Stimulated activated CD8-positive, alpha-beta memory T cell treated with anti-CD3 and anti-CD28 coated beads, Interleukin-12 subunit alpha, Interleukin-12 subunit beta, amount 100 ng/mL, for 24 hours (primary cell): ENCODE measurements around the gene CLEC1B.
"Not testable (repeated sequence)": the region's sequence is repeated elsewhere in the genome, so short reads cannot be mapped to it uniquely, and the experiment has no call there.

Experiments used
- DNase-seq: peaks from one replicate; pipeline ENCODE4 v3.0.0-alpha.2; 2020; ENCODE audit errors: extremely low read depth

CLEC1B gene

DNA sequence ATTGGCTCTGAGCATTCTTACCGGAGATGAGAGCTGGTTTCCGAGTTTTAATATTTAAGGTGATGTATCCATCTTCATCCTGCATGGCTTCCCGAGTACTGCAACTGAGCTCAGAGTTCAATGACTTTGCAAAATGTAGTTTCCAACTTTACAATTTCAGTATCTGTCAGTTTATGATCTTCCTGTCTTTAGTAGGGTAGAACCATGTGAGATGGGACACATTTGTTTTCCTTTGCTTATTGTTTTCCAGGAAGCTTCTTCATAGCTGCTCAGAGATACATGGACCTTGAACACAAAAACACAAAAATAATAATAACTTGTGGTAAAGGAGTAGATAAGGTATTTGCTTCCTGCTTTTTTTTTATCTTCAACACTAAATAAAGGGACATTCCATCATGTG lies at the start of gene CLEC1B:
Gene CLEC1B, minus strand, starts transcription at position 106 of the 400 bp plus-strand sequence. Its CDS starts 21 bp downstream, at position 85.
- DNase-seq, result no peak

DNA sequence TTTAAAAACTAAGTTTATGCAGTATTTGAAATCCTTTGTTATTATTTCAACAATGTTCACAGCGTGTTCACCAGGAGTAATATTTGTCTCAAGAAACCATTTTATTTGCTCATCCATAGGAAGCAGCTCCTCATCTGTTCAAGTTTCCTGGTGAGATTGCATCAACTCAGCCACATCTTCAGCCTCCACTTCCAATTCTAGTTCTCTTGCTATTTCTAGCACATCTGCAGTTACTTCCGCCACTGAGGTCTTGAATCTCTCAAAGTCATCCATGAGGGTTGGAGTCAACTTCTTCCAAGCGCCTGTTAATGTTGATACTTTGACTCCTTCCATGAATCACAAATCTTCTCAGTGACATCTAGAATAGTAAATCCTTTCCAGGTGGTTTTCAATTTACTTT lies 49.6 kb upstream of the CLEC1B start:
- no peak for DNase-seq

DNA sequence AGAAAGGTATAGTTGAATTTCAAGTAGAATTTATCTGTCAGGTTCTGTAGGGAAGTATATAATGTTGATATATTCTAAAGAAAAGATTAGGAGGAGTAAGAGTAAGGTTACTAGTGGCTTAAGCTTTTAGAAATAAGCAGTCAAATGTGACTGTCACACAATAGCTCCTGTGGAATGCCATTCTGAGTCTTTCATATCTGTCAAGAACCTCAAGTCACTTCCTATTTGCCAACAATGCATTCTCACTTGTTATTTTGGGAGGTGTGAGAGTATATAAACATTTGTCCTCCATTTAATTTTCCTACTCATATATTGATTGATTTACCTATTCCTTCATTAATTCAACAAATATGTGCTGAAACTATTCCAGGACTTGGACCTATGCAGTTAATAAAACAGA lies 43.2 kb upstream of the CLEC1B start:
- DNase-seq, result no peak

DNA sequence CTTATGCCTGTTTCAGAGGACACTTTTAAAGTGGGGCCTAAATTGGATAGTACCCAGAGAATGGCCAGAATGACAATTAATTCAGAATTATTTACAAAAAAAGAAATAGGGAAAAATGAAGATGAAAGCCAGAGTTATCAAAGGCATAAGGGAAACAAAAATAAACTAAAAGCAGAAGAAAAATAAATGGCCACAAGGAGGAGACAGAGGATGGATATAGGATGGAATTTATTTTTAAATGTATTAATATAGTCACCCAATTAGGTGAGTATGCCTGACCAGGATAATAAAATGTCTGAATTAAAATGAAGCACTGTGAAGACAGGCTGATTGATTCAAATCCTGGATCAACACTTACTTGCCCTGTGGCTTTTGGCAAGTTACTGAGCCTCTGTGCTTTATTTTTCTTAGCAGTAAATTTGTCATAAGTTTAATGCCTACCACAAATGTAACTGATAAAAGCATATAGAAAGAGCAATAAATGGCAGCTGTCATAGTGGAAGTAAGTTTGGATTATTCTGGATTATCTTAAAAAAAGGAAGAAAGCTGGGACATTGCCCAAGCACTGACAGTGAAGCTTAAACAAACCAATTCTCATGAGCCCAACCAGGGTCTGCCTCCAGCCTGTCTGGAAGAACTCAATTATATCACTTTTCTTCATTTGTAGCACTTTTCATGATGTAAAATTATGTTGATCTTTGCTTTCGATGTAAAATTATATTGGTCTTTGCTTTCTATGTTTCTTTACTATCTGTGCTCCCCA lies 35.0 kb upstream of the CLEC1B start:
- no peak for DNase-seq

DNA sequence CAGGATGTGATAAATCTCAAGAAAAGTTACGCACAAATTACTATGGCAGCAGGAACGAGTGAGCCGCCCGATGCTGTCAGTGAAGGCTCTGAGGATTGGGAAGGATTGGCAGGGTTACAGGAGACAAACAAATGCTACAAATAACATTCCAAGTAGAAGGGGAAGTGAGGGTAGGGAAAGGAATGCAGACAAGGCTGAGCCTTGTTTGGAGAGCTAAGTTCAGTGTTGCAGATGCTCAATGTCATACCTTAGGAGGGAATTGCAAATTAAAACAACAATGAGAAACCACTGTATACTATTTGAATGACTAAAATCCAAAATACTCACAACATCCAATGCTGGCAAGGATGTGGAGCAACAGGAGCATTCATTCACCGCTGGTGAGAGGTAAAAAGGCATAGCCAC lies 32.9 kb upstream of the CLEC1B start:
- DNase-seq, result no peak

DNA sequence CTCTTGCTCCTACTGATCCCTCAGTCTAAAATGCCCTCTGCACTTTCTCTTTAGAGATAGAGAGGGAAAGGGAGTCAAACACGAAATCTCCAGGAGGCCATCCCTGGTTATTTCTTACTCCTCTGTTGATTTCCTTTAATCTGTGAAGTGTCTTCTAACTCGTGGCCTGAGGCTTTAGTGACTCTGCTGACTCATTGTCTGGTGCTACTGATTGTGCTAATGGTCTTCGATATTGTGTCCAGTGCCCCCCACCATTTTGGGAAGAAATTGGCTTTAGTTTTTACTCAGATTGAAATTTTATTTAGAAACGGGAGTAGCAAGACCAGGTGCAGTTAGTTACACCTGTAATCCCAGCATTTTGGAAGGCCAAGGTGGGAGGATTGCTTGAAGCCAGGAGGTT lies 32.4 kb upstream of the CLEC1B start:
- DNase-seq, result no peak

DNA sequence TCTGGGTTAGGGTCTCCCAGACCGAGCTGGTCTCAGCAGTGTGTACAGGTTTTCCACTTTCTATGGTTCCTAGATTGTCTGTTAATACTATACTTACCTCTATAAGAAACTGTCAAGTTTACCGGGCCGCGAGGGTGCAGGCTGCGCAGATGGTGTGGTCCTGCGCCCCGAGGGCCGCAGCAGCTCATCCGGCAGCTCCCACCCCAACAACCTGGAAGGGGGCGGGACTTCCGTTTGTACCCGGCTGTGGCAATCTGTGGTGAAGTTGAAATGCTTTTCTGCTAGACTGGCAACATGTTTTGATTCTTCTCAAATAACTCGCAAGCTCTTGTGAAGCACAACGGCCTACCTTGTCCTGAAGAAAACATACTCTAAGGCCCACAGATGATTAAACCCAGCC lies 31.5 kb upstream of the CLEC1B start, which contains the start of gene CLEC9A:
Gene CLEC9A, plus strand, starts transcription at position 237 of the 400 bp plus-strand sequence. CDS start 22,006 bp downstream, outside the sequence.
- DNase-seq, result no peak

DNA sequence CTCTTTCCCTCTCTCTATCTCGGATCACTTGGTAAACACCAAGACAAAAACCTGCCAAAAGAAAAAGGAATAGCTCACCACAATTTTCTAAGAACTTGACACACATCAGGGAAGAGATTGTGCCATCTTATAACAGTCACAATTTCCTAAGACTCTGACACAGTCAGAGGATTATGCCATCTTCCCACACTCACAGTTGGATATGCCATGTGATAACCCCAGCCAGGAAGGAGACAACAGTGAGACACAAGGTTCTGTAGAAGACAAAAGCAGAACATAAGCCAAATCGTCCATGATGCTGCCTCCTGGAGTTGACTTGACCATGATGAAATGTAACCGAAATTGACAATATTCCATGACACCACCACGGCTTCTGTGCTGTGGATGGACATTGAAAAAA lies 28.8 kb upstream of the CLEC1B start:
- no peak for DNase-seq

DNA sequence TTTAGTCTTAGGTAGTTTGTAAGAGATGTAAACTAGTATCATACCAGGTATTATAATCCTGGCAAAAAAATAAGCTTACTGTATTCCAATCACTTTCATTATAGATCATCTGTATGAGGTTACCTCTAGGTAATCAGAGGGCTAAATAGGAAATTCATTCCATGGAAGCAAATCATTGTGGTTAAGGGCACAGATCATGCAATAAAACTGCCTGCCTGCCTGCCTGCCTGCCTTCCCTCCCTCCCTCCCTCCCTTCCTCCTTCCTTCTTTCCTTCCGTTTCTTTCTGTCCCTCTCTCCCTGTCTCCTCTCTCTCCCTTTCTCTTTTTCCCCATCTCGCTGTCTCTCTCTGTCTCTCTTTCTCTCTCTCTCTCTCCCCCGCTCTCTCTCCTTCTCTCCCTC lies 28.4 kb upstream of the CLEC1B start:
- DNase-seq, result no peak

DNA sequence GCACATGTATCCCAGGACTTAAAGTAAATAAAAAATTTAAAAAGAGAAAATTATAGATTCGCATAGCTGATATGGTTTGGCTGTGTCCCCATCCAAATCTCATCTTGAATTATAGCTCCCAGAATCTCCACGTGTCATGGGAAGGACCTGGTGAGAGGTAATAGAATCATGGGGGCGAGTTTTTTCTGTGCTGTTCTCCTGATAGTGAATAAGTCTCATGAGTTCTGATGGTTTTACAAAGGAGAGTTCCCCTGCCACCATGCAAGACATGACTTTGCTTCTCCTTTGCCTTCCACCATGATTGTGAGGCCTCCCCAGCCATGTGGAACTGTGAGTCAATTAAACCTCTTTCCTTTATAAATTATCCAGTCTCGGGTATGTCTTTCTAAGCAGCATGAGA lies 27.7 kb upstream of the CLEC1B start:
- DNase-seq, result not testable (repeated sequence)

DNA sequence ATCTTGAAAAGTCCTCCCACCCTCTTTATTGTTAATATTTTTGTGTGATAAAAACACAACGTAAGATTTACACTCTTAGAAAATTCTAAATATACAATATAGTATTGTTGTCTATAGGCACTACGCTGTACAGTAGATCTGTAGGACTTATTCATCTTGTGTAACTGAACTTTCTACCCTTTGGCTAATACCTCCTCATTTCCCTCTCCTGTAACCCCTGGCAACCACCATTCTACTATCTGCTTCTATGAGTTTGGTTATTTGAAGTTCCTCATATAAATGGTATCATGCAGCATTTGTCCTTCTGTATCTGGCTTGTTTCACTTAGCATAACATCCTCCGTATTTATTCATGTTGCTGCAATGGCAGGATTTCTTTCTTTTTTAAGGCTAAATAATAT lies 26.3 kb upstream of the CLEC1B start:
- DNase-seq, result no peak

DNA sequence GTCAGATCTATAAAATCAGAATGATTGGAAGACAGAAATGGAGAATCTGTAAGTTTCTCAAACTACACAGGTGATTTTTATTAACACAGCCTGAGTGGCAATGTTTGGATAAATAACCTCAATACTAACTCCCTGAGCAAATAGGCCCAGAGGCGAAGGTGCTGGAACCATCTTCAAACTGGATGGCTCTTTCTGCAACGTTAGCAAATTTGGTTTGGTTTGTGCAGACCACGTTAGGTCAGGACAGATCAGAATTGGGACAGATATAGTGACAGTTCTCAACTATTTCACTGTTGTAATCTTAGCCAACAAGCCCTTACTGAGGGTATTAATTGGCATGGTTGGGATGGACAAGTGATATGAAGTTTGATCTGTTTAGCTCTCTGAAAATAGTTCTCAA lies 22.4 kb upstream of the CLEC1B start:
- DNase-seq, result no peak

DNA sequence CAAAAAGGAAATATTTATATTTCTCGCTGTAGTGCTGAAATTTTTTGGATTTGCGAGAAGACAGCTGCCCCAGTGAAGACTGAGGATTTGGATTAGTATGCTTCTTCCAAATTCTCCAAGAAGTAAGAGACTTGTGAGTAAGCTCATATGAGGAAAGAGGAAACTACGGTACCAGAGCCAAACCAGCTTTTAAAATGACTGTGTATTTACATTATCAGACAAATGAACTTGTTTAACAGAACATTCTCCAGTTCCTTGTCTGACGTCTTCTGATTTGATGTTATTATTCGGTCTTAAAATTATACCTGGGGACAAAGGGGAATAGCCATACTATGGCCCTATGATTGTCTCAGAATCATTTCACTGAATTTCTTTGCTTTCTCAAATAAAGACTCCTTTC lies 19.5 kb upstream of the CLEC1B start:
- DNase-seq, result no peak

DNA sequence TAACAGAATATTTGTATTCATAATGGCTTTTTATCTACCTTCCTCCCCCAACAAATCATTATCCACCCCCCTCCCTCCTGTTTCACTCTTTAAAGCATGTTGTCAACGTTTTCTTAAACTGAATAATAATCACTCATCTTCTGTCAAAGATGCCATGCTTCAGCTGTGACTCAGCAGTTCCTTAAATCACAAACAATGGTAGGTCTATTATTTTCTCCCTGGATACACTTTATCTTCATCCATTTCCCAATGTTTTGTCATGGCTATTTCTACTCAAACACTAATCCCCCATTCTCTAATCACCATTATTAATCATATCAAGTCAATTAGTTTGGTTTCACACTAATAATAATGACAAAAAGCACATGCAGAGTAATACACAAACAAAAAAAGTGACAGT lies 18.0 kb upstream of the CLEC1B start:
- DNase-seq, result no peak

DNA sequence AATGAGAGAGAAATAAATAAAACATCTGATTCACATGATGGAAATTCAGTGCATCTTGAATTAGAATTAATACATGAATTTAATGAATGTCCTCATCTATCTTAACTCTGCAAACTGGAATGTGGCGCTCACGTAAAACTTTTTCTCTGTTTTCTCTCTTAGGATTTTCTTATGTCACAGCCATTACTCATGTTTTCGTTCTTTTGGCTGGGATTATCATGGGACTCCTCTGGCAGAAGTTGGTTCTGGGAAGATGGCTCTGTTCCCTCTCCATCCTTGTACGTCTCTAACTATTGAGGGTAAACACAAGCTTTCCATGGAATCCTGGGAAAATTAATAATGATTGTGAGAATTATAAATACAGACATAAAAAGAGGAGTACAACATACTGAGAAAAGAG lies 16.5 kb upstream of the CLEC1B start:
- DNase-seq, result no peak

DNA sequence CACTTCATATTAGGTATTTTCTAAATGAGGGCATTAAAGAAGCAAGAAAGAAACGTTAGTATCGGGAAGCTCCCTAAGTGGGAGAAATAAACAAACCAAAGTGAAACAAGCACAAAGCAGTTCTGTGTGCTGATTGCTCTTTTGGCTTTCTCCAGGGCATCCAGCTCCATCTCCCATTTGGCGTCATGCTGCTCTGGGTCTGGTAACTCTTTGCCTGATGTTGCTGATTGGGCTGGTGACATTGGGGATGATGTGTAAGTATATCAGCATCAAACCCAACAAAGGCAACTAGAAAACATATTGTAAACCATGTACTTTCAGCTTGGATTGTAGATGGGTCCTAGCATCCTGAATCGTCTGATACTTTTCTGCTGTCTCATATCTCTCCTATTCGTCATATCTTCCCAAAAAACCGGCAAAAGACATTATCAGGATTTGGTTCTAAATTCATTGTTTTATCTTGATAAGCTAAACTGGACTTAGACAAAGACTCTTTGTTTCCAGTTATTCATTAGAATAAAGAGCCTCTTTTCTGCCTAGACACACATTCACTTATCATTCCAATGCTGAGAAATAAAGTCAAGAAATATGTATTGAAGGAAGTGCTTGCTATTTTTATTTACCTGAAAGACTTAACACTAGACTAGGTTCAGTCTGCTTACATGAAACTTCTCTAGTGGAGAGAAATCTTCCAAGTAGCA lies 13.9 kb upstream of the CLEC1B start:
- no peak for DNase-seq

DNA sequence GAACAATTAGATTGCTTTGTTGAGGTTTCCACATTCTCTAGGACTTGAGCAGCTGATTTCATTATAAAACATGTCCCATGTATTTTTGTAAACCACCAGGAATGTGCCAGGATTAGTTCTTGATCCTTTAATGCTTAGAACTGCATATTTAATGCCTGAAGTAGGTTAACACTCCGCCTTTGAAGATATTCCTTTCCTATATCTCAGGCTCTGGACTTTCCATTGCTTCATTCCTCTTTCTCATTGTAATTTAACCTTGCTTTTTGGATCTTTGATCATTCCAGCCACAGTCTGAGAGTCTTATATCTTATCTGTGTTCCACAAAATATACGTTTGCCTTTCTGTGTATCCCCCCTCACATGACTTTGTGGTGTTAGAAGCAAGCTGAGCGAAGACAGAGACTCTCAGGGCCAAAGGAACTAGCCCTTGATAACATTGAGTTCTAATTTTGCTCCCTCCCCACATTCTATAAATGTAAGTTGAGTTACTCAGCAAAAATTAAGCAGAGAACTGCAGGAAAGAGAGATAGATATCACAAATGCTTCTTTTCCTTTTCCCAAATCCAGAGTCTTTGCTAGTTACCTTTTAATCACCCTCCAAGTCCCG lies 2.4 kb upstream of the CLEC1B start:
- no peak for DNase-seq

DNA sequence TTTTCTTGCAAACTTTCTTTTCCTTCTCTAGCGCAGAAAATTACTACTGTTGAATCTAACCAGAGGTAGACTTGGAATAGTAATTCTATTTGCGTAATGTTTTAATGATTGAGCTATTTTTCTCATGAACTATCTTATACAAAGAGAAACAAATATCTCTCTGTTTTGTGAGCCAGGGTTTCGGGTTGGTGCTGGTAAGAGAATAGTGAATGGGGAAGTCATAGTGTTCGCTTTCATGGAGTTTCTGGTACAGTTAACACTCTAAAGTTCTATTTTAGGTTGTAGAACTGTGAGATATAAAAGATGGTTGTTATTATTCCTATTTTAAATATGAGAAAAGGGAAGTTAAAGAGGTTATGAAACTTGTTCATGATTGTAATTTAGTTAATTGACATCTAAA lies 6.6 kb downstream of the CLEC1B start:
- no peak for DNase-seq

DNA sequence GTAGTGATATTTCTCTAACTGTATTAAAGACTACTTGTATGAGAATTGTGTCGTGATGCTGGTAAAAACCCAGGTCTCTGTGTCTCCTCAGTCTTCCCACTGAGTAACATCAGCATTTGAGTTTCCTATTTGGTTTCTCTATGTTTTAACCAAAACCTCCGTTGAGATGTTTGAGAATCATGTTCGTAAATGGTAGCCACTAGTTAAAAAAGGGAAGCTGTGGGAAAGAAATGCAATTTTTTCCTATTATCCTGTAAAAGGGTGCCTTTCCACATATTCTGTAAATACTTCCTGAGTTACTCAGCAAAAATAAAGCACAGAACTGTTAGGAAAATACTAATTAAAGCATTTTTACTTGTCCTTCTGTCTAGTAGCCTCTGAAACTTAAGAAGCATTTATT lies 7.0 kb downstream of the CLEC1B start:
- DNase-seq, result no peak

DNA sequence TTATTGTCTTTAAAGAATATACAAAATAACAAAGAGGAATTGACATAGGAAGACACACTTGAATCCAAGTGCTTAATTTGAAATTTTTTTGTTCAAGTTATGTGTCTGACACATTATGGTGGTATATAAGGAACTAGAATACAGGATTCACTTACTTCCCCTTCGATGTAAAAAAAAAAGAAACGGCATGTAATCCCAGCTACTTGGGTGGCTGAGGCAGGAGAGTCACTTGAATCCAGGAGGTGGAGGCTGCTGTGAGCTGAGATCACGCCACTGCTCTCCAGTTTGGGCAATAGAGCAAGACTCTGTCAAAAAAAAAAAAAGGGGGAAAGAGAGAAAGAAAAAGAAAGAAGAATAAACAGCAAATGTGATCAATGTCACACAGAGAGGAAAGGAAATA lies 18.8 kb downstream of the CLEC1B start:
- no peak for DNase-seq

DNA sequence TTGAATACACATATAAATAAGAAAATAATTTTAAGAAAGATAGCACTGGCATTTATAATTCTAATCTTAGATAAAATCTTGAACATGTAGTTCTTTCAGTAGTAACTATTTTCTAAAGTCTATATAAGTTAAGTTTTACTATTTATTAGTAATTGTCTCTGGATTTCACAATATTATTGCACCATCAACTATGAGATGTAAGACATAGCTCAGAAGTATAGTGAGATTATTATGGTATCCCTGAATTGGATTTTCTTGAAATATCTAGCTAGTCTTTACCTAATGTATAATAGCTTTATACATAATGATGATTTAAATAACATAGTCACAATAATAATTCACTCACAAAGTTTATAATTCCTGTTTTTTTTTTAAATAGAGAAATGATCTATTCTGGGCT lies 21.0 kb downstream of the CLEC1B start:
- no peak for DNase-seq

DNA sequence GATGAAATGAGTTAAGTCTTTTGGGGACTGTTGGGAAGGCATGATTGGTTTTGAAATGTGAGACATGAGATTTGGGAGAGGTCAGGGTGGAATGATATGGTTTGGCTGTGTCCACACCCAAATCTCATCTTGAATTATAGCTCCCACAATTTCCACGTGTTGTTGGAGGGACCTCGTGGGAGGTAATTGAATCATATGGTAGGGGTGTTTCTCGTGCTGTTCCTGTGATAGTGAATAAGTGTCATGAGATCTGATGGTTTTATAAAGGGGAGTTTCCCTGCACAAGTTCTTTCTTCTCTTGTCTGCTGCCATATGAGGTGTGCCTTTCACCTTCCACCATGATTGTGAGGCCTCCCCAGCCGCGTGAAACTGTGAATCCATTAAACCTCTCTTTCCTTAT lies 22.3 kb downstream of the CLEC1B start:
- DNase-seq, result not testable (repeated sequence)

DNA sequence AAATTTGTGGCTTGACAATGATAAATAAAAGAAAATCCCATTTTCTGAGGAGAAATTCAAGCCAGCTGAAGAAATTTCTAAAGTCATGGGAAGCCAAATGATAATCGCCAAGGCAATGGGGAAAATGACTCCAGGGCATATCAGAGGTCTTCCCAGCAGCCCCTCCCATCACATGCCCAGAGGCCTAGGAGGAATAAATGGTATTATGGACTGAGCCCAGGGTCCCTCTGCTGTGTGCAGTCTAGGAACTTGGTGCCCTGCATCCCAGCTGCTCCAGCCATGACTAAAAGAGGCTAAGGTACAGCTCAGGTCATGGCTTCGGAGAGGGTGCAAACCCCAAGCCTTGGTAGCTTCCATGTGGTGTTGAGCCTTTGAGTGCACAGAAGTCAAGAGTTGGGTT lies 23.3 kb downstream of the CLEC1B start:
- DNase-seq, result no peak
